ENCODE measurements around the gene MASP2.

- no peak for TF ChIP-seq CTCF (IDR thresholded peaks at IDR 0.05)
- TF ChIP-seq EZH2 (IDR thresholded peaks at IDR 0.05; ENCODE audit: borderline replicate concordance, insufficient read depth, low read depth, low read length, poor library complexity, severe bottlenecking), result no peak
Measured at GRCh38 chr1:11055676-11056075, 8.6 kb upstream of the MASP2 start.
